ENCODE data around the gene GNE. TPM values are rescaled to one million over a fixed set of nuclear protein-coding genes. Genes with fewer than 3 reads are reported as not detected.
A peak's percentile ranks its signal among the peaks of the same experiment; 100 is the strongest.

GNE gene
- total and polyA plus RNA-seq, 9 of the 15 experiments (the other 6 are each of a cell fraction or from before 2014, with no cell fraction given): 5.1 to 18.6 (median 12.0) TPM

DNA sequence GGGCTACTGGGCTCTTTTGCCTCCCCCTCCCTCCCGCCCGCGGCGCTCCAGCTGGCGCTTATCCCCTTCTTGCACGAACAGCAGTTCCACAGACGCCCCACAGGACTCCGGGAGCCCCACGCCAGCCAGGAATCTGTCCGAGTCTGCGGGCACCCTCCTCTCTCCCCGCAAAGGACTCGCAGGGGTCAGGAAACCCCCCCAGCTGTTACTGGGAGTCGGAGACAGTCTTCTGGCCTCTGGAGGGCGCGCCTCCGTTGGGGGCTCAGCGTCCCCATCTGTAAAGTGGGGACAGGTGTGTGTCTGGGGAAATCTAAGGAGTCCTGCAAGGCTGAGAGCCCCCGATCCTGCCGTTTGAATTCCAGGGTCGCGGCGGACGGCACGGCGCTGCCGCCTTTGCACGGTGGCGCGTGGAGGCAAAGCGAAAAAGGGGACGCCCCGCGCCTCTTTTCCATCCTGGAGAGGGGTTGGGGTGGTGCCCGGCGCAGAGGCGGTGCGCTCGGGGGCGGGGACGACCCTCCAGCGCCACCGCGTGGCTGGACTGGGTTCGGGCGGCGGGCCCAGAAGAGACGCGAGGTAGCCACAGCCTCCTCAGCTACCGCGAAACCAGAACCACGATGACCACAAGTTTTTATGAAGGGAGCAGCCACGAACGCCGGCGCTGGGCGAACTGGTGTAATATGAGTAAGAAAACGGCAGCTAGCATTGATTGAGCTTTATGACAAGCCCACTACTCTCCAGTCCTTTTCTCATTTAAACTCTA lies 91.9 kb downstream of the GNE start (continued):
- peak; percentile 43; the same call in 1 of the 2 replicates for TF ChIP-seq CBX1 (IDR thresholded peaks at IDR 0.05; ENCODE audit: low read depth)
- TF ChIP-seq CREM (IDR thresholded peaks at IDR 0.05; ENCODE audit: low read depth): 0 out of 2 replicates have a peak, but pooled peaks have one; percentile 11
- TF ChIP-seq YY1 (IDR thresholded peaks at IDR 0.05; ENCODE audit: borderline replicate concordance in 1 of 3, control insufficient read depth in 1 of 3, extremely low read depth in 1 of 3, insufficient read depth in 3 of 3, insufficient read length in 1 of 3, insufficient replicate concordance in 2 of 3, low read depth in 1 of 3, low read length in 2 of 3): peak in 1 of 3 experiments; percentile 30
- TF ChIP-seq, protein P1, sequence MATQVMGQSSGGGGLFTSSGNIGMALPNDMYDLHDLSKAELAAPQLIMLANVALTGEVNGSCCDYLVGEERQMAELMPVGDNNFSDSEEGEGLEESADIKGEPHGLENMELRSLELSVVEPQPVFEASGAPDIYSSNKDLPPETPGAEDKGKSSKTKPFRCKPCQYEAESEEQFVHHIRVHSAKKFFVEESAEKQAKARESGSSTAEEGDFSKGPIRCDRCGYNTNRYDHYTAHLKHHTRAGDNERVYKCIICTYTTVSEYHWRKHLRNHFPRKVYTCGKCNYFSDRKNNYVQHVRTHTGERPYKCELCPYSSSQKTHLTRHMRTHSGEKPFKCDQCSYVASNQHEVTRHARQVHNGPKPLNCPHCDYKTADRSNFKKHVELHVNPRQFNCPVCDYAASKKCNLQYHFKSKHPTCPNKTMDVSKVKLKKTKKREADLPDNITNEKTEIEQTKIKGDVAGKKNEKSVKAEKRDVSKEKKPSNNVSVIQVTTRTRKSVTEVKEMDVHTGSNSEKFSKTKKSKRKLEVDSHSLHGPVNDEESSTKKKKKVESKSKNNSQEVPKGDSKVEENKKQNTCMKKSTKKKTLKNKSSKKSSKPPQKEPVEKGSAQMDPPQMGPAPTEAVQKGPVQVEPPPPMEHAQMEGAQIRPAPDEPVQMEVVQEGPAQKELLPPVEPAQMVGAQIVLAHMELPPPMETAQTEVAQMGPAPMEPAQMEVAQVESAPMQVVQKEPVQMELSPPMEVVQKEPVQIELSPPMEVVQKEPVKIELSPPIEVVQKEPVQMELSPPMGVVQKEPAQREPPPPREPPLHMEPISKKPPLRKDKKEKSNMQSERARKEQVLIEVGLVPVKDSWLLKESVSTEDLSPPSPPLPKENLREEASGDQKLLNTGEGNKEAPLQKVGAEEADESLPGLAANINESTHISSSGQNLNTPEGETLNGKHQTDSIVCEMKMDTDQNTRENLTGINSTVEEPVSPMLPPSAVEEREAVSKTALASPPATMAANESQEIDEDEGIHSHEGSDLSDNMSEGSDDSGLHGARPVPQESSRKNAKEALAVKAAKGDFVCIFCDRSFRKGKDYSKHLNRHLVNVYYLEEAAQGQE (IDR thresholded peaks at IDR 0.05; ENCODE audit: borderline replicate concordance): peak; percentile 70; the same call in 1 of the 2 replicates
- TF ChIP-seq, protein P1 (CRISPR knock-in tag; IDR thresholded peaks at IDR 0.05; ENCODE audit: low read depth): no peak
- TF ChIP-seq, protein P2, sequence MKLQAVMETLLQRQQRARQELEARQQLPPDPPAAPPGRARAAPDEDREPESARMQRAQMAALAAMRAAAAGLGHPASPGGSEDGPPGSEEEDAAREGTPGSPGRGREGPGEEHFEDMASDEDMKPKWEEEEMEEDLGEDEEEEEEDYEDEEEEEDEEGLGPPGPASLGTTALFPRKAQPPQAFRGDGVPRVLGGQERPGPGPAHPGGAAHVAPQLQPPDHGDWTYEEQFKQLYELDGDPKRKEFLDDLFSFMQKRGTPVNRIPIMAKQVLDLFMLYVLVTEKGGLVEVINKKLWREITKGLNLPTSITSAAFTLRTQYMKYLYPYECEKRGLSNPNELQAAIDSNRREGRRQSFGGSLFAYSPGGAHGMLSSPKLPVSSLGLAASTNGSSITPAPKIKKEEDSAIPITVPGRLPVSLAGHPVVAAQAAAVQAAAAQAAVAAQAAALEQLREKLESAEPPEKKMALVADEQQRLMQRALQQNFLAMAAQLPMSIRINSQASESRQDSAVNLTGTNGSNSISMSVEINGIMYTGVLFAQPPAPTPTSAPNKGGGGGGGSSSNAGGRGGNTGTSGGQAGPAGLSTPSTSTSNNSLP (IDR thresholded peaks at IDR 0.05; ENCODE audit: borderline replicate concordance, low read depth, low read length): no peak
- no peak for TF ChIP-seq ZFP36 (IDR thresholded peaks at IDR 0.05; ENCODE audit: low read depth, low read length, partially characterized antibody)
- no peak for TF ChIP-seq RFX7 (CRISPR knock-in tag; IDR thresholded peaks at IDR 0.05)
- peak; percentile 99 for TF ChIP-seq ZBTB1 (CRISPR knock-in tag; IDR thresholded peaks at IDR 0.05; ENCODE audit: borderline replicate concordance, low read depth)
- no peak for TF ChIP-seq PHTF2 (CRISPR knock-in tag; IDR thresholded peaks at IDR 0.05)
- TF ChIP-seq, protein P3, sequence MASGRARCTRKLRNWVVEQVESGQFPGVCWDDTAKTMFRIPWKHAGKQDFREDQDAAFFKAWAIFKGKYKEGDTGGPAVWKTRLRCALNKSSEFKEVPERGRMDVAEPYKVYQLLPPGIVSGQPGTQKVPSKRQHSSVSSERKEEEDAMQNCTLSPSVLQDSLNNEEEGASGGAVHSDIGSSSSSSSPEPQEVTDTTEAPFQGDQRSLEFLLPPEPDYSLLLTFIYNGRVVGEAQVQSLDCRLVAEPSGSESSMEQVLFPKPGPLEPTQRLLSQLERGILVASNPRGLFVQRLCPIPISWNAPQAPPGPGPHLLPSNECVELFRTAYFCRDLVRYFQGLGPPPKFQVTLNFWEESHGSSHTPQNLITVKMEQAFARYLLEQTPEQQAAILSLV (tag; IDR thresholded peaks at IDR 0.05): no peak
- TF ChIP-seq, protein P4, sequence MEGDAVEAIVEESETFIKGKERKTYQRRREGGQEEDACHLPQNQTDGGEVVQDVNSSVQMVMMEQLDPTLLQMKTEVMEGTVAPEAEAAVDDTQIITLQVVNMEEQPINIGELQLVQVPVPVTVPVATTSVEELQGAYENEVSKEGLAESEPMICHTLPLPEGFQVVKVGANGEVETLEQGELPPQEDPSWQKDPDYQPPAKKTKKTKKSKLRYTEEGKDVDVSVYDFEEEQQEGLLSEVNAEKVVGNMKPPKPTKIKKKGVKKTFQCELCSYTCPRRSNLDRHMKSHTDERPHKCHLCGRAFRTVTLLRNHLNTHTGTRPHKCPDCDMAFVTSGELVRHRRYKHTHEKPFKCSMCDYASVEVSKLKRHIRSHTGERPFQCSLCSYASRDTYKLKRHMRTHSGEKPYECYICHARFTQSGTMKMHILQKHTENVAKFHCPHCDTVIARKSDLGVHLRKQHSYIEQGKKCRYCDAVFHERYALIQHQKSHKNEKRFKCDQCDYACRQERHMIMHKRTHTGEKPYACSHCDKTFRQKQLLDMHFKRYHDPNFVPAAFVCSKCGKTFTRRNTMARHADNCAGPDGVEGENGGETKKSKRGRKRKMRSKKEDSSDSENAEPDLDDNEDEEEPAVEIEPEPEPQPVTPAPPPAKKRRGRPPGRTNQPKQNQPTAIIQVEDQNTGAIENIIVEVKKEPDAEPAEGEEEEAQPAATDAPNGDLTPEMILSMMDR (IDR thresholded peaks at IDR 0.05 in 2 of 3, conservative IDR thresholded peaks at IDR 0.05 in 1 of 3; ENCODE audit: insufficient read depth in 2 of 3, low read depth in 1 of 3, low read length in 3 of 3): peak; percentile 76 to 91 (median 80)
- TF ChIP-seq ADNP (tag; IDR thresholded peaks at IDR 0.05): peak; percentile 83

All from K562 (cell line).